Prostate gland (tissue), 2 donors: ENCODE measurements around the gene MIS18BP1. TPM values are rescaled to one million over a fixed set of nuclear protein-coding genes. Genes with fewer than 3 reads are reported as not detected.

Experiments used
- DNase-seq: peaks from one replicate; pipeline ENCODE4 v3.0.0-alpha.2; 2019; ENCODE audit warnings: low spot score
- H3K27ac ChIP-seq, 2 donors: fragments of 200-600 bp; sonication (generic); 2 replicates each; pipeline ENCODE4 v1.5.1; 2017 to 2019
- H3K27me3 ChIP-seq: fragments of 200-600 bp; sonication (generic); replicated peaks from 2 replicates; pipeline ENCODE4 v1.5.1; 2019; ENCODE audit not compliant: insufficient read depth
- H3K36me3 ChIP-seq, 2 donors: fragments of 200-600 bp; sonication (generic); 1 replicate in 1 of 2; 2 replicates in 1 of 2; pipeline versions ENCODE4 v1.5.1 to v1.8.1; 2017 to 2019
- H3K4me1 ChIP-seq: fragments of 200-600 bp; sonication (generic); replicated peaks from 2 replicates; pipeline ENCODE4 v1.5.1; 2019
- H3K4me3 ChIP-seq, 2 donors: fragments of 200-600 bp; sonication (generic); 2 replicates each; pipeline ENCODE4 v1.5.1; 2017 to 2019
- H3K9me3 ChIP-seq: fragments of 200-600 bp; sonication (generic); 2 replicates; pipeline ENCODE4 v1.5.1; 2017
- POLR2A ChIP-seq: fragments of 450-650 bp; IDR thresholded peaks from one replicate; pipeline ENCODE4 v1.6.1; 2016; ENCODE audit warnings: antibody characterized with exemption, mild to moderate bottlenecking
- POLR2AphosphoS5 ChIP-seq: sonication (generic); formaldehyde crosslinking; IDR thresholded peaks from one replicate; pipeline ENCODE4 v1.6.1; 2017; ENCODE audit warnings: antibody characterized with exemption
- WGBS: methylation state at CpG from one replicate; pipeline ENCODE4 v1.1.5; 2018; 5-methylcytosine and 5-hydroxymethylcytosine counted together
- intact Hi-C: fragments of 100-400 bp; cut with DNase I; formaldehyde crosslinking; loops from one replicate; pipeline ENCODE4 v1.14.2; 2022
- total RNA-seq, 2 donors: library from RNA; depleted of rRNA; stranded (reverse); fragments of >200 nt; gene quantifications; one replicate each; pipeline ENCODE4 v1.1.0, GENCODE V29; 2016
- TF ChIP-seq, protein P1 (sequence below), 4 experiments: fragments of 200-600 bp in 2 of 4; fragments of 450-650 bp in 2 of 4; sonication (generic) in 2 of 4; IDR thresholded peaks; 1 replicate in 3 of 4; 2 replicates in 1 of 4; pipeline ENCODE4 v1.5.1; 2016 to 2019; ENCODE audit warnings: antibody characterized with exemption in 4 of 4, mild to moderate bottlenecking in 2 of 4, moderate library complexity in 2 of 4

The MIS18BP1 gene
- total RNA-seq, 2 donors from 2014 or later, result 23.3 to 46.7 TPM

DNA sequence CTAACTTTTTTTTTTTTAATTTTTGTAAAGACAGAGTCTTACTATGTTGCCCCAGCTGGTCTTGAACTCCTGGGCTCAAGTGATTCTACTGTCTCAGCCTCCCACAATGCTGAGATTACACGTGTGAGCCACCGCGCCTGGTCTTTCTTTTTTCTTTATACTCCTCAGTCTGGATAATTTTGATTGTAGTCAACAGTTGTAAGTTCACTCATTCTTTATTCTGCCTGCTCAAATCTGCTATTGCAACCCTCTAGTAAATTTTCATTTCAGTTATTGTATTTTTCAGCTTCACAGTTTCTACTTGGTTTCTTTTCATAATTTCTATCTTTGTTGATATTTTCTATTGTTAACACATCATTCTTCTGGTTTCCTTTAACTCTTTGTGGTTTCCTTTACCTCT lies 5.8 kb upstream of the MIS18BP1 start:
- Histone ChIP-seq H3K27ac (no peak overlapping the region), H3K9me3 (no peaks in the 10 kb centered on the region), H3K36me3 (no peaks in the 10 kb centered on the region), H3K27me3 (no peaks in the 10 kb centered on the region), H3K4me3 (no peak overlapping the region), H3K4me1 (no peaks in the 10 kb centered on the region)
- TF ChIP-seq POLR2A (no peak), POLR2AphosphoS5 (no peak)
- TF ChIP-seq, protein P1, sequence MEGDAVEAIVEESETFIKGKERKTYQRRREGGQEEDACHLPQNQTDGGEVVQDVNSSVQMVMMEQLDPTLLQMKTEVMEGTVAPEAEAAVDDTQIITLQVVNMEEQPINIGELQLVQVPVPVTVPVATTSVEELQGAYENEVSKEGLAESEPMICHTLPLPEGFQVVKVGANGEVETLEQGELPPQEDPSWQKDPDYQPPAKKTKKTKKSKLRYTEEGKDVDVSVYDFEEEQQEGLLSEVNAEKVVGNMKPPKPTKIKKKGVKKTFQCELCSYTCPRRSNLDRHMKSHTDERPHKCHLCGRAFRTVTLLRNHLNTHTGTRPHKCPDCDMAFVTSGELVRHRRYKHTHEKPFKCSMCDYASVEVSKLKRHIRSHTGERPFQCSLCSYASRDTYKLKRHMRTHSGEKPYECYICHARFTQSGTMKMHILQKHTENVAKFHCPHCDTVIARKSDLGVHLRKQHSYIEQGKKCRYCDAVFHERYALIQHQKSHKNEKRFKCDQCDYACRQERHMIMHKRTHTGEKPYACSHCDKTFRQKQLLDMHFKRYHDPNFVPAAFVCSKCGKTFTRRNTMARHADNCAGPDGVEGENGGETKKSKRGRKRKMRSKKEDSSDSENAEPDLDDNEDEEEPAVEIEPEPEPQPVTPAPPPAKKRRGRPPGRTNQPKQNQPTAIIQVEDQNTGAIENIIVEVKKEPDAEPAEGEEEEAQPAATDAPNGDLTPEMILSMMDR (IDR thresholded peaks at IDR 0.05), result no peak
- WGBS, result 97% methylated on average over 3 of the region's 3 CpGs
- no peak for DNase-seq
- intact Hi-C loops, result no loop called here

DNA sequence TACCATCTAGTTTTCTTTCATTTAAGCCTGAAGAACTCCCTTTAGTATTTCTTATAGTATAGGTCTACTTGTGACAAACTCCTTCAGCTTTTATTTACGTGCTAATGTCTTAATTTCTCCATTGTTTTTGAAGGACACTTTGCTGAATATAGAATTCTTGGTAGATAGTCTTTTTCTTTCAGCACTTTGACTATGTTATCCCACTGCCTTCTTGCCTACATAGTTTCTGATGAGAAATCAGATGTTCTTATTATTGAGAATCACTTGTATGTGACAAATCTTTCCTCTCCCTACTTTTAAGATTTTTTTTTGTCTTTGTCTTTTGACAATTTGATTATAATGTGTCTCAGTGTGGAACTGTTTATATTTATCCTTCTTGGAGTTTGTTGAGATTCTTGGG lies 5.1 kb upstream of the MIS18BP1 start:
- Histone ChIP-seq H3K9me3 (no peaks in the 10 kb centered on the region), H3K4me1 (no peaks in the 10 kb centered on the region), H3K36me3 (no peaks in the 10 kb centered on the region), H3K27me3 (no peaks in the 10 kb centered on the region), H3K27ac (no peak overlapping the region), H3K4me3 (no peak overlapping the region)
- 92% methylated on average over 1 of the region's 1 CpG for WGBS
- intact Hi-C loops, result no loop called here
- DNase-seq, result no peak
- TF ChIP-seq POLR2AphosphoS5 (no peak), POLR2A (no peak)

DNA sequence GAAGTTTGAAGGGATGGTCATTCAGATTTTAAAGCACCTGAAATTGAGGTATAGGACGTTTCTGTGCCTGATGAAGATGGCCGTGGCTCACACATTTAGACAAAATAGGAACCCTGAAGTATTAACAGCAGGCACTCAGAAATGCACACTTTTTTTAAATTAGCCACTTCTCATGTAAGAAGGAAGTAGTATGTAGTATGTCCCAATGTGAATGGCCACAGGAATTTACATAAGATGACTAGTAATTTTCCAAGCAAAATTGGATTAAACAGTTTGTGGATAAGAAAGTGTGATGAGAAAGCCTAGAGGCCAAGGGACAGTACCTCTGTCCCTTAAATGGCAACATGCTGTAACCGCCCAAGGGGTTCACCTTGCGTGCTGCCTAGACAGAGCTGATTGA lies 1.8 kb upstream of the MIS18BP1 start:
- Histone ChIP-seq H3K4me1 (no peaks in the 10 kb centered on the region), H3K27ac (no peak overlapping the region), H3K9me3 (no peaks in the 10 kb centered on the region), H3K27me3 (no peaks in the 10 kb centered on the region), H3K36me3 (no peaks in the 10 kb centered on the region), H3K4me3 (no peak overlapping the region)
- no peak for TF ChIP-seq POLR2A
- TF ChIP-seq, protein P1 (IDR thresholded peaks at IDR 0.05), result no peak
- no peak for TF ChIP-seq POLR2AphosphoS5
- DNase-seq, result no peak
- intact Hi-C loops, result loop anchor here (5.0 kb wide), 2 partner anchors 117 to 292 kb away; partner anchors contain the start of genes FANCM, KLHL28 and TOGARAM1
- 94% methylated on average over 4 of the region's 4 CpGs for WGBS

DNA sequence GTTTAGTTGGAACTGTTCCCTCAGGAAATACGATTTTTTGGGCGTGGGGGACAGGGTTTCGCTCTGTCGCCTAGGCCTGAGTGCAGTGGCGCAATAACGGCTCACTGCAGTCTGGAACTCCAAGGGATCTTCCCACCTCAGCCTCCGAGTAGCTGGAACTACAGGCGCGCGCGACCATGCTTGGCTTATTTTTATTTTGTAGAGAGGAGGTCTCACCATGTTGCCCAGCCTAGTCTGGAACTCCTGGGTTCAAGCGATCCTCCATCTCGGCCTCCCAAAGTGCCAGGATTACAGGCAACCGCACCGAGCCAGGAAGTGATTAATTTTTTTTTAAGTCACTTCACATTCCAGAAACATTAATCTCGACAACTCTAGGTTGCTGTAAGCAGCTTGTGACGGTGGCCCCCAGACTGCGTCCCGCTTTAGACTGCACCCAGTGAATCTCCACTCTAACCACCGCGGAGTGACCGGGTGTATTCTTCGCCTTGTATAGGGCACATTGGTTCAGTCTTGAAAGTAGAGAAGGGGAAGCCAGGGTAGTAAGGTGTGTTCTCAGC lies 830 bp upstream of the MIS18BP1 start:
- TF ChIP-seq, protein P1 (IDR thresholded peaks at IDR 0.05), result no peak
- TF ChIP-seq POLR2A (no peak), POLR2AphosphoS5 (no peak)
- DNase-seq, result peak; percentile 6
- H3K4me3 ChIP-seq, result peak overlapping the region; percentile 58 to 79
- intact Hi-C loops, result loop anchor here (5.0 kb wide), 2 partner anchors 117 to 292 kb away; partner anchors contain the start of genes FANCM, KLHL28 and TOGARAM1
- no peaks in the 10 kb centered on the region for H3K36me3 ChIP-seq
- H3K27ac ChIP-seq, result peak overlapping the region; percentile 86 to 94
- no peaks in the 10 kb centered on the region for H3K4me1 ChIP-seq
- no peaks in the 10 kb centered on the region for H3K9me3 ChIP-seq
- WGBS, result 49% methylated on average over 23 of the region's 23 CpGs
- H3K27me3 ChIP-seq, result no peaks in the 10 kb centered on the region

DNA sequence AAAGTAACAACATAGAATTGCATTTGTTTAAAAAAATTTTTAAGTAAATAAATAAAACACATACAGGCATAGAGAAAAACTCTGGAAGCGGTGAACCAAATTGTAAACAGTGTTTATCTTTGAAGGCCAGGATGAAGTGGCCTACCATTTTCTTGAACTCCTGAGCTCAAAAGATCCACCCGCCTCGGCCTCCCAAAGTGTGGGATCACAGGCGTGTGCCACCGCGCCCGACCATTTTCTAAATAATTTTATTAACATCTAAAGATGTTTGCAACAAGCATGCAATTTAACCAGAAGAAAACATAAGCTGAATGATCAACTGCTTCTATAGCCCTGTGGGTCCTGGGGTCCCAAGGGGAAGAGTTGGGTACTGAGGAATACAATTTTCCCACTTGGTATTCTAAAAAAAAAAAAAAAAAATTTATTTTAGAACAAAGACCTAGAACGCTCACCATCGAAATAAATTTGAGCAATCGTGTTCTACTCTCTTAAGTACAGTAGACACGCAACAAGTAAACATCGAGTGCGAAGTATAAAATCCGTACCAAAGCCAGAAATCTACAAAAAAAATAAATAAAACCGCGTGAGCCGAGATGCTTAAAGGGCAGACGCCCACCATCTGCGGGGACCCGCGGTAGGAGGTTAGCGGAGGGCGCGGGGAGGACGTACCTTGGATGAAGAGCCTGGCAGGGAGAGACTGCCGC lies 484 bp downstream of the MIS18BP1 start:
- Histone ChIP-seq H3K27ac (peak overlapping the region; percentile 86 to 94), H3K4me1 (no peaks in the 10 kb centered on the region), H3K27me3 (no peaks in the 10 kb centered on the region), H3K4me3 (peak overlapping the region; percentile 58 to 79), H3K9me3 (no peaks in the 10 kb centered on the region), H3K36me3 (no peaks in the 10 kb centered on the region)
- WGBS, result 2% methylated on average over 26 of the region's 26 CpGs
- DNase-seq, result peak; percentile 6
- intact Hi-C loops, result loop anchor here (5.0 kb wide), 2 partner anchors 115 to 290 kb away; partner anchors contain the start of genes FANCM, KLHL28 and TOGARAM1
- no peak for TF ChIP-seq POLR2AphosphoS5
- TF ChIP-seq, protein P1 (IDR thresholded peaks at IDR 0.05), result no peak
- no peak for TF ChIP-seq POLR2A
